H1 (cell line): ENCODE results near the gene FSD1. TPM values are rescaled to one million over a fixed set of nuclear protein-coding genes. Genes with fewer than 3 reads are reported as not detected.

ENCODE experiments used
- CTCF ChIP-seq, 3 experiments: IDR thresholded peaks; 1 replicate in 2 of 3; 2 replicates in 1 of 3; pipeline versions ENCODE4 v1.5.1 to v1.6.1; 2011; ENCODE audit warnings: low read length in 3 of 3, mild to moderate bottlenecking in 3 of 3, inconsistent platforms in 2 of 3, low read depth in 1 of 3, moderate library complexity in 1 of 3; ENCODE audit not compliant: insufficient read depth in 1 of 3; ENCODE audit errors: control extremely low read depth in 1 of 3
- SUZ12 ChIP-seq: fragments of 200-600 bp; sonication (generic); IDR thresholded peaks from 2 replicates; pipeline ENCODE4 v1.6.1; 2012; ENCODE audit warnings: mild to moderate bottlenecking, inconsistent platforms, low read length, moderate library complexity, mixed read lengths
- polyA plus RNA-seq, 7 experiments: library from polyadenylated mRNA; depleted of rRNA in 3 of 7; stranded (reverse) in 5 of 7; unstranded in 2 of 7; fragments of >200 nt in 5 of 7; fragments of 200-250 nt in 2 of 7; gene quantifications; 1 replicate in 5 of 7; 2 replicates in 1 of 7; 4 replicates in 1 of 7; pipeline versions ENCODE4 v1.2.1 to v1.2.3, GENCODE V29; 2011 to 2013; ENCODE audit warnings: missing spikeins in 2 of 7, mixed read lengths in 2 of 7
- total RNA-seq: library from RNA; stranded (reverse); fragmentation: NEBNext Ultra II Directional; extraction: Animal tissue kit (Norgen Biotek cat#: 25700); gene quantifications from 2 replicates; pipeline ENCODE4 v1.2.1, GENCODE V29; 2021

Gene FSD1
- total and polyA plus RNA-seq, 2 of the 8 experiments (the other 6 are each of a cell fraction or from before 2014, with no cell fraction given) = 58.8 to 181 TPM

- no peak for TF ChIP-seq CTCF (IDR thresholded peaks at IDR 0.05; ENCODE audit: control extremely low read depth in 1 of 3, insufficient read depth in 1 of 3, low read depth in 1 of 3, low read length in 3 of 3)
- no peak for TF ChIP-seq SUZ12
- TF ChIP-seq, all 59 proteins: peak for 3
These were observed 33.6 kb downstream of the FSD1 start (continued) for GRCh38 chr19:4337906-4338440.
